GM10847 (cell line): Measurements from ENCODE around the gene ATP13A2.

Experiments used
- POLR2A ChIP-seq: IDR thresholded peaks from 2 replicates; pipeline ENCODE4 v1.6.1; 2011; ENCODE audit not compliant: insufficient read length; ENCODE audit errors: extremely low read depth

Gene ATP13A2

DNA sequence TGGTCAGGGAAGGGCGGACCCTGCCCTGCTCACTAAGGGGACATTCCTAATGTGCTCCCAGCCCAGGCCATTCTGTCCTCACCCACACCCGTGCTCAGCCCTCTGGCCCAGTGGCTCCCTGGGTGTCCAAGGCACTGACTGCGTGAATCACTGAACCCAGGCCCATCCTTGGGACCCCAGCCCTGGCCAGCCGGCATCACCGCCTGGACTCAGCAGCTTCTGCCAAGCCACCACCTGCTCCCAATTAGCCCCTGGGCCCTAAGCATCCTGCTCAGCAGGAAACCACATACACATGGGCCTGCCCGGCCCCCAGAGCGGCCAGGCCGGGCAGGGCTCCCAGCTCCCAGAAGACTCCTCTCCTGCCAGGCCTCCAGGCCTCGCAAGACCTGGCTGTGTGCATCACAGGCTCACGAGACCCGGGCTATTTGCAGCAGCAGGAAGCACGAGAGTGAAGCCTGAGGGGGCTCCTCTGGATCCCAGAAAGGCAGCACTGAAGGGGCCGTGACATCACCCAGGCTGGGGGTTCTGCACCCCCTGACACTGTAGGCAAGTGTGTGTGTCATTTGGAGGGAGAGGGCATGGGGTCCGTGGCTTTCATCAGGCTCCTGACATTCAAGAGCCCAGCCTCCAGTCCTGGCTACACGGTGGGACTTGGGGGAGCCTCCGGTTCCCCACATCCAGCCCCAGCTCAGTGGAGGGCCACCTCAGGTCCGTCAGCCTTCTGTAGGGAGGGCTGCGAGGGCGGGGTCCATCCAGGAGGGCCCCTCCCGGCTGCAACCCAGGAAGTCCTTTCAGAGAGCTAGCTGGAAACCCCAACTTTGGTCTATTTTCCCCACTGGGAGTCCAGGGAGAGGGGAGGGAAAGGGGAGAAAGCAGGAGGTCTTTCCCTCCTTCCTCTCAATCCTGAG is 32.9 kb downstream of the ATP13A2 start:
- TF ChIP-seq POLR2A: no peak

DNA sequence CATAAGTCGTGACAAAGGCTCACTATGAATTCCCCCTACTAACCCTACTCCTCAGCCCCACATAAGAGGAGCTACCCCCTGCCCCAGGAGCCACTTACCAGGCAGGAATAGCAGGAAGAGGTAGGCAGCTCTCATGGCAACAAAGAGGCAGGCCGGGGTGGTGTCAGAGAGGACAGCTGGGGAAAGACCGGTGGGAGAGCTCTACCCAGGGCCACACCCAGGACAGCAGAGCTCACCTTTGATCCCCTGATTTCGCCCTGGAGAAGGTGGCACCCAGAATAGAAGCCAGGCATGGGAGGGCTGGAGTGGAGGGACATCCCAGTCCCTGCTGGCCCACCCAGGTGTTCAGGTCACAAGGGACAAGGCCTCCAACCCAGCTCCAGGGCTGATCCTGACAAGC is 33.6 kb downstream of the ATP13A2 start:
- TF ChIP-seq POLR2A: no peak

DNA sequence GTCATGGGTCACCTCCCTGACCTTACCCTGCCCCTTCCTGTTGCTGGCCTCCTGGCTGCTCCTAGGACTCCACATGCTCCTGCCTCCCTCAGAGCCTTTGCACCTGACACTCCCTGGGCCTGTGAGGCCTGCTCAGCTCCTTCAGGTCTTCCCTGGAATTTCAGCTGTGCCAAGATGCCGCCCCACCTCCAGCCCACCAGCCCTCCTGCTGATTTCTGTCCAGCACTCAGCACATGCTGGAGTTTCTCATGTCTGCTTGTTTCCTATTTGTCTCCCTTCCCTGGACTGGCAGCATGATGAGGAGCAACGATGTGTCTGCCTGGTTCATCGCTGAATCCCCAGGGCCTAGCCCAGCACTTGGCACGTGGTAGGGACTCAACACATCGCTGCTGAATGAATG is 34.4 kb downstream of the ATP13A2 start:
- no peak for TF ChIP-seq POLR2A

DNA sequence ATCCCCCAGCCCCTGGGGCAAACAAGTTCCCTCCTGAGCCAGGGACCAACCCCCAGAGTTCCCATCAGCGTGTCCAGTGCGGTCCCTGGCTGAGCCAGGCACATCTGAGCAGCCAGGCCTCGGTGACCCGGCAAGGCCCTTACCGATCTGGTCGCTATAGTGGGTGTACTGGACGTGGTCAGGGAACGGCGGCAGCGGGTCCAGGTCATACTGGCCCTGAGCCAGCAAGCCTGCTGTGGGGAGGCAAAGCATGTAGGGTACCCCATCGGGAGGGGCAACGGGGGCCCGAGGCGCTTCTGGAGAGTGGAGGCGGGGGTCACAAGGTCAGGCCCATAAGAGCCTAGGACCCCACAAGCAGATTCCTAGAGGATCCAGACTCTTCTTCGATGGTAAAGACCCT is 34.8 kb downstream of the ATP13A2 start:
- TF ChIP-seq POLR2A: no peak

DNA sequence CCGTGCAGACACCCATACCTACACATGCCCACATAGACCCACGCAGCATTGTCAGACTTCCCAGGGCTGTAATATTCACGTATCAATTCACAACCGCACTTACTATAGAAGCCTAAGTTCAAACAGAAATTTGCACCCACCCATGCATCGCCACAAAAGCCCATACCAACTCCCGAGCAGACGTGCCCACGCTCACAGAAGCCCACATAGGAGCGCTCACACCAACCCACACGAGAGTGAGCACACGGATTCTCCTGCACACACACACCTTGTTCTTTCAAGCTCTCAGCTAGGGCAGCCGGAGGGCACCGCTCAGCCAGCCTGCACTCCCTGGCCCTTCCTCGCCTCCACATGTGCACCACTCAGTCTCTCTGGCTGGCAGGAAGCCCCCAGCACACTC is 35.9 kb downstream of the ATP13A2 start:
- TF ChIP-seq POLR2A: no peak

DNA sequence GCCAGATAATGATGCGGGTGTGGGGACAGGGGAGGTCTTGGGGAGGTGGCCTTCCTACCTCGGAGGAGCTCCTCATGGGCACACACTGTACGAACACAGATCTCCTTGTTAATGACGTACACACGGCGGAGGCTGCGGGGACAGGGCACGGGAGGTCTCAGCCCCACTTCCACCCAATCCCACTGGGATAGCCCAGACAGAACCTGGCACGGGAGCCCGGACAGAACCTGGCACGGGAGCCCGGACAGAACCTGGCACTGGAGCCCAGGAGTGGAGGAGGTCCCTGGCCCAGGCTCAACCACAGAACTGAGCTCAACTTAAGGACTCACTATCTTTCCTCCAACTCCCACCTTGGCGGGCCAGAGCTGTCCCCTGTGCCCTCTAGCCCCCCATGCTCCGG is 36.5 kb downstream of the ATP13A2 start:
- no peak for TF ChIP-seq POLR2A

DNA sequence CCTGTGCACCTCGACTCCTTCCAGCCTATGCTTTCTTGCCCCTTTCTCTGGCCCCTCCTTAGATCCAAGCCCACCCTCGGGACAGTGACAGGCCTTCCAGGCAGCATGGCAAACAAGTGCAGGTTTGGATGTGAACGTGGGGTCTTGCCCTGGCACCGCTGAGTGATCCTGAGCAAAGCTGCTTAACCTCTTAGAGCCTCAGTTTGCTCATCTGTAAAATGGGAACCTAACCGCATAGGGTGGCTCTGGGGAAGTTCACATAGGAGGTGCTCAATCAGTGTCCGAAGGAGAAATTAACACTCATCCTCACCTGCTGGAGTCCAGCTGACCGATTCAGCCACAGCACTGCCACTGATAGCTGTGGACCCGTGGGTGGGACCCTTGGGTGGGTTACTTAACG is 38.5 kb downstream of the ATP13A2 start:
- no peak for TF ChIP-seq POLR2A

DNA sequence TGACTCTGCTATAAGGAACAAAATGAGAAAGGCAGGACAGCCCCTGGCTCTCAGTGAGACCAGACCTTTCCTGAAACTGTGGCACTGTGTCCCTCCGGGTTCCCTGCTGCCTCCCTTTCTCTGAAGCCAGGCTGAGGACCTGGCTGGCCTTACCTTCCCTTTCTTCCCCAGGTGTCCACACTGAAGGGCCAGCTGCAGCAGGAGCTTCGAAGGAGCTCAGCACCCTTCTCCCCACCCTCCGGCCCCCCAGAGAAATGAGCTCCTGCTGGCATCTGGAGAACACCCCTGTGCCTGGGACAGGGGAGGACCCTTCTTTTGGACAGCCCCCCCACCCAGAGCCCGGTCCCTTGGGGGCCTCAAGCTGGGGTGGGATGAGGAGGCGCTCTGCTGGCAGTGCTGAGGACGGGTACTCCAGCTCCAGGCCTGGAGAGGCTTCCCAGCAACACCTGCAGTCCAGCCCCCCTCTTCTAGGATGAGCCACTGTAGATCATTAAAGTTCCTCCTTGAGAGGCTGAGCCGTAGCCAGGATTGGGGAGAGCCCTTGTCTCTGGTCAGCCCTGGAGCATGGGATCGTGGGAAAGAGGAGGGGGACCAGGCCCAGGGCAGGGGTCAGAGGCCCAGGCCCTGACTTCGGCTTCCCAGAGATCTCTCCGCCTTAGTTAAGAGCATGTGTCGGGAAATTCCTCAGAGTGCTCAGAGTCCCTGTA is 39.4 kb downstream of the ATP13A2 start:
- TF ChIP-seq POLR2A: no peak

DNA sequence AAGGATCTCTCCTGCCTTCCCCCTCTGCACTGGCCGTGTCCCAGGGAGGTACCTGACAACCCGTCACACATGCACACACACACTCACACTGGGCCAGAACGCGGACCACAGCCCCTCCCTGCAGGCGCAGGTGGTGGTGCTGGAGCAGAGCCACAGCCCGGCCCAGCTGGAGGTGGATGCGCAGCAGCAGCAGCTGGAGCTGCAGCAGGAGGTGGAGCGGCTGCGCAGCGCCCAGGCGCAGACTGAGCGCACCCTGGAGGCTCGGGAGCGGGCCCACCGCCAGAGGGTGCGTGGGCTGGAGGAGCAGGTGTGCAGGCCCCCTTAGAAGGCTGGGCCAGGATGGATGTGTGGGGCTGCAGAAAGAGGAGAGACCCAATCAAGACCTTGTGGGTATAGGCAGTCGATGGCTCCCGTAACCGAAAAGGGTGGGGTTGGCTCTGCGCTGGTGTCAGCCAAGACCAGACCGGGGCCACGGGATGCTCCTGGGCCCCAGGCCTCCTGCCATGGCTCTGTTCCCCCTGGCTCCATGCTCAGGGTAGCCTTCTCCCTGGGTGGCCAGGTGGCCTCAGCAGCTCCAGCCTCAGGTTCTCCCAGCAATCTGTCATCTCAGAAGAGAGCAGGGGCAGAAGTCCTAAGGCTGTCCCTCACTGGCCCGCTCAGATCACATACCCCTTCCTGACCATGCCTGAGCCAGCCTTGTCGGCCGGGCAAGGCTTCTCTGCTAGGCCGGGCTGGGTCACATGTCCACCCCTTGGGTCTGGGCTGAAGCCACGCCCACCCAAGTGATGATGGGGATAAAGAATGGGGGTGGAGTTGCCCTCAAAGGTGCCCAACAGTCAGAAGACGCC is 40.2 kb downstream of the ATP13A2 start:
- no peak for TF ChIP-seq POLR2A

DNA sequence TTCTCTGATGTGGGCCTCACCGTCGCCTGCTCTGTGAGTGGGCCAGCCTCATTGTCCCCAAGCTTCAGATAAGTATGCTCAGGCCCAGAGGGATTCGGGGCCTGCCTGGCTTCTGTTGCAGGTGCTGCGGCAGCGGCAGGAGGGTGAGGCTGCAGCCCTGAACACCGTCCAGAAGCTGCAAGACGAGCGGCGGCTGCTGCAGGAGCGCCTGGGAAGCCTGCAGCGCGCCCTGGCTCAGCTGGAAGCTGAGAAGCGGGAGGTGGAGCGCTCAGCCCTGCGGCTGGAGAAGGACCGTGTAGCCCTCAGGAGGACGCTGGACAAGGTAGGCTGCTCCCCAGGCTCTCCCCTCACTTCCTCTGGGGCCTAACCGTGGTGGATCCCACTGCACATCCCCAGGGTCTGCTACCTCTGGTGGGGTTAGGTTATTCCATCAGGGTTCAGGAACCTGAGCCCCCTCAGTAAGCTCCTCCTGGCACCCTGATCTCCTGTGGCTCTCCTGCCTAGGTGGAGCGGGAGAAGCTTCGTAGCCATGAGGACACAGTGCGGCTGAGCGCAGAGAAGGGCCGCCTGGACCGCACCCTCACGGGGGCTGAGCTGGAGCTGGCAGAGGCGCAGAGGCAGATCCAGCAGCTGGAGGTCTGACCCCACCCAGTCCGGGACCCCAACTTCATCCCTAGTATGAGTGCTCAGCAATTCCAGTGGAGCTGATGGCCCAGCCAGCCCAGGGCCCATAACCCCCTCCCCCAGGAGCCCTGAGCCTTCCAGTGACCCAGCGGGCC is 41.4 kb downstream of the ATP13A2 start:
- TF ChIP-seq POLR2A: no peak

DNA sequence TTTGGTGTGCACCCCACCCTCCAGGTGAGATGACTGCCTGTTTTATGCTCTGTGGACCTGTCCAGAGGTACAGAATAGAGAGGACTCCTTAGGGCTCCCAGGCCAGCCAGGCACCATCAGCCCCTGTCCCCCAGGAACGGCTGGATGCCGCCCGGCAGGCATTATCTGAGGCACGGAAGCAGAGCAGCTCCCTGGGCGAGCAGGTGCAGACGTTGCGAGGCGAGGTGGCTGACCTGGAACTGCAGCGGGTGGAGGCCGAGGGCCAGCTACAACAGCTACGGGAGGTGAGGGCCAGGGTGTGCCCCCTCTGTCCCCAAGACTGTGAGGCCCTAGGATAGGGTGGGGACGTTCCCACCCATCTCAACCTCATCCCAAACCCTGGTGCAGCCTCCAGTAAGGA is 42.1 kb downstream of the ATP13A2 start:
- TF ChIP-seq POLR2A: no peak

DNA sequence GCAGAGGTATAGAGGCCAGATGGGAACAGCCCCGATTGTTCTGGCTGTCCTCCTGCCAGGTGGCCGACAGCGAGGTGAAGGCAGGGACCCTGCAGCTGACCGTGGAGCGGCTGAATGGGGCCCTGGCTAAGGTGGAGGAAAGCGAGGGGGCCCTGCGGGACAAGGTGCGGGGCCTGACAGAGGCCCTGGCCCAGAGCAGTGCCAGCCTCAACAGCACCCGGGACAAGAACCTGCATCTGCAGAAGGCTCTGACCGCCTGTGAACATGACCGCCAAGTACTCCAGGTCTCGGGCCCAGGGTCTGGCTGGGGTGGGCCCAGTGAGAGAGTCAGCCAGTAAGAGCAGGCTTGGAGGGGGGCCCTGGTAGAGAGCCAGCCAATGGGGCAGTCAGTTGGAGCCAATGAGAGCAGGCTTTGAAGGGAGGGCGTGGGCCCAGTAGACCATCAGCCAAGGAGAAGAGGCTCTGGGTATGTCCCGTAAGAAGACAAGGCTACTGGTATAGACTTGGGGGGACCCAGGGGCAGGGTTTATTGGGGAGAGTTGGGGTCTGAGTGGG is 42.6 kb downstream of the ATP13A2 start:
- no peak for TF ChIP-seq POLR2A

DNA sequence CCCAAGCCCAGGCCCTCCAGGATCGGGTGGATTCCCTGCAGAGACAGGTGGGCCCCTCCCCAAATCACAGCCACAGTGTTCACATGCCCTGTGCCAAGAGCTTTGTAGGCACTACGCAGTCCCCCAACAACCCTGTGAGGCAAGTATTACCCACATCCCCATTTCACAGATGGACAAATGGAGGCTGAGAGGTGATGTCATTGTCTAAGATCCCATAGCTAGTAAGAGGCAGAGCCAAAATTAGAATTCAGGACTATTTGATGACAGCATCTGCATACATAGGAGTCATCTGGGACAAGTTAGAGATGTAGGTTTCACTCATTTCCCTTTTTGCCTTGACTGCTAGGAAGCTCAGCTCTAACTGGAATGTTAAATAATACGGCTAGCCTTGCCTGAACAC is 43.4 kb downstream of the ATP13A2 start:
- no peak for TF ChIP-seq POLR2A

DNA sequence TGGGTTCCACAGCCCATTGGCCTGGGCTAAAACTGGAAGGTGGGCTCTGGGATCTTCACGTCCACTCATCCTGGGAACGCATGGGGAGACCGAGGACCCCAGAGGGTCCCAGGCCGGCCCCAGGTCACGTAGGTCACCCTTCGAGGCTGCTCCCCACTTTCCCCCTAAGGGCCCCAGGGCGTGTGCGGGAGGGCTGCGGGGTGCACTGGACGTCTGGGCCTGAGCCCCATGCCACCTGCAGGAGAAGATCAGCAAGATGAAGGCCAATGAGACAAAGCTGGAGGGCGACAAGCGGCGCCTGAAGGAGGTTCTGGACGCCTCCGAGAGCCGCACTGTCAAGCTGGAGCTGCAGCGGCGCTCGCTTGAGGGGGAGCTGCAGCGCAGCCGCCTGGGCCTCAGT is 43.8 kb downstream of the ATP13A2 start:
- no peak for TF ChIP-seq POLR2A
